Measurements from ENCODE around the gene RNF31. TPM values are rescaled to one million over a fixed set of nuclear protein-coding genes. Genes with fewer than 3 reads are reported as not detected.

The RNF31 gene
- total and polyA plus RNA-seq, 7 donors = 13.6 to 57.8 (median 31.9) TPM

DNA sequence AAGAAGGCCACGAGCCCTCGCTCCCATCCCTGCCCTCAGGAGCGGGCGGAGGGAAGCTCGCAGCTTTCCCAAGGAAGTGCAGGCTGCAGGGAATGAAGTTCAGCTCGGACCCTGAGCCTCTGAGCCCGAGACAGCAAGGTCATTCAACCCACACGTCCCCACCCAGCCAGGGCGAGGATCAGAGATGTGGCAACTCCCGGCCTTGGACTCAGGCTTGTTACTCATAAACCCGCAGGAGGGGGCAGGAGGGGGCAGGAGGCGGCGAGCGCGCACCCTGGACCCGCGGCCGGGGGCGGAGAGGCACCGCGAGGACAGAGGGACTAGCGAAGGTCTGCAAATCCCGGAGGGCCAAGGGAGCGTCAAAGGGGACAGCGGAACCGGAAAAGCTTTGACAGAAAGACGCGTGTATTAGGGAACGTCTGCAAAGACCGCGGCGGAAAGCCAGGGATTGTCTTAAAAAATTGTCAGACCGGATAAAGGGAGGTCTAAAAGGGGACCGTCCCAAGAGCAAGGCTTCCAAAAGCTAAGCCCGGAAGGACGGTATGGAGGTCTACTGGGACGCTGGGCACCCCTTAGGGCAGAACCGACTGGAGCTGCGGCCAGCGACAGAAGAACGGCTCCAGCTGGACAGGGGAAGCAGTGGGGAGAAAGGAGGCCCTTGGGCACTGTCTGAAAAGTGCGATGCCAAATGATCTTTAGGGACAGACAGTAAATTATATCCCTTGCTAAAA lies 33.3 kb upstream of the RNF31 start:
- Histone ChIP-seq H3K27ac (peak overlapping the region; percentile 95 to 99 (median 98)), H3K27me3 (no peaks in the 10 kb centered on the region), H3K4me3 (peak overlapping the region; percentile 66 to 85 (median 74)), H3K36me3 (peaks cover 8 to 22% (median 12%) of the 10 kb centered on the region in 4 donors), H3K4me1 (peaks cover 0 to 22% (median 18%) of the 10 kb centered on the region in 4 donors), H3K9me3 (no peaks in the 10 kb centered on the region)
- TF ChIP-seq, protein P1, sequence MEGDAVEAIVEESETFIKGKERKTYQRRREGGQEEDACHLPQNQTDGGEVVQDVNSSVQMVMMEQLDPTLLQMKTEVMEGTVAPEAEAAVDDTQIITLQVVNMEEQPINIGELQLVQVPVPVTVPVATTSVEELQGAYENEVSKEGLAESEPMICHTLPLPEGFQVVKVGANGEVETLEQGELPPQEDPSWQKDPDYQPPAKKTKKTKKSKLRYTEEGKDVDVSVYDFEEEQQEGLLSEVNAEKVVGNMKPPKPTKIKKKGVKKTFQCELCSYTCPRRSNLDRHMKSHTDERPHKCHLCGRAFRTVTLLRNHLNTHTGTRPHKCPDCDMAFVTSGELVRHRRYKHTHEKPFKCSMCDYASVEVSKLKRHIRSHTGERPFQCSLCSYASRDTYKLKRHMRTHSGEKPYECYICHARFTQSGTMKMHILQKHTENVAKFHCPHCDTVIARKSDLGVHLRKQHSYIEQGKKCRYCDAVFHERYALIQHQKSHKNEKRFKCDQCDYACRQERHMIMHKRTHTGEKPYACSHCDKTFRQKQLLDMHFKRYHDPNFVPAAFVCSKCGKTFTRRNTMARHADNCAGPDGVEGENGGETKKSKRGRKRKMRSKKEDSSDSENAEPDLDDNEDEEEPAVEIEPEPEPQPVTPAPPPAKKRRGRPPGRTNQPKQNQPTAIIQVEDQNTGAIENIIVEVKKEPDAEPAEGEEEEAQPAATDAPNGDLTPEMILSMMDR (IDR thresholded peaks at IDR 0.05) = no peak
- TF ChIP-seq POLR2A (IDR thresholded peaks at IDR 0.05) = peak; percentile 26 to 54
- peak; percentile 24 to 78 (median 56) for TF ChIP-seq POLR2AphosphoS5 (IDR thresholded peaks at IDR 0.05)
- peak; percentile 93 for DNase-seq
- intact Hi-C loops (cut with DNase I) = loop anchor here (1.0 to 10.0 kb wide), 3 partner anchors 23 to 559 kb away; partner anchors contain the start of genes IRF9, PSME1, THTPA and ZFHX2
- WGBS, 2 donors = 1% methylated on average over 42 of the region's 42 CpGs

DNA sequence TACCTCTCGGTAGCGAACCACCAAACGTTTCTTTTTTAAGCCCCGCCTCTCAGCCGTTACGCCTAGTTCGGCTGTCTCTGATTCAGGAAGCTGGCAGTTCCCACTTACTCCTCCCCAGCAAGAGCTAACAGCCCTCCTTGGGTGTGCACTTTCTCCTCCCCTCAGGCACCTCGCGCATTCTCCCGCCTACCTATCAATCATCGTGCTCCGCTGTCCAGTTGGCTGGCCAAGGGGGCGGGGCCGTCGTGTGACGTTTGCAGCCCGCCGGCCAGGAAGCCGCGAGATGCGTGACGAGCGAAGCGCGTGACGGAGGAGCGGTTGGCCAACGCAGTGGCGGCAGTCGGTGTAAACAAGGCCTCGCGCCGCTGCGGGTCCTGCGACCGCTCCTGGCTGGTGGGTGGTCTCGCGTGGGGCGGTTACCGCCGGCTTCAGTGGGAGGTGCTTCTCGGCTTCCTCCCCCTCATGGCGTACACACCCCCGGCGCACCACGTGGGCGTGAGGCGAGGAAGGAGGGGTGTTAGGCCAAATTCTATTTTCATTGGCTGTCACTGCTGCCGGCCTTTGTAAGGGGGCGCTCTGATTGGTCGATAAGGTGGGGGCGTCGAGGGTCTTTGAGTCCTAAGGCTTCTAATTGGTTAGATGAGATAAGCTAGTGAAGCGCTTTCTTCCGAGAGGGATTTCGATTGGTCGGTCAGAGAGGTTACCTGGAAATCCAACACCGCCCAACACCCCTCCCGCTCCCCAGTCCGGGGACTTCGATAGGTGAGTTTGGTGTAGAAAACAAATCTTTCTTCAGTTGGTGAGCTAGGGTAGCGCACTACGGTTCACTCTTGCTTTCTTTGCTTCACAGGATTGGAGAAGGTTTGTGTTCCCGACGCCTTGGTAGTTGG lies 32.5 kb upstream of the RNF31 start, which contains the start of the genes DCAF11 and NRL:
Gene DCAF11, plus strand, starts transcription at position 246 of the 890 bp plus-strand sequence. CDS start 818 bp downstream, outside the sequence.
Gene NRL, minus strand, starts transcription at position 418 of the 890 bp plus-strand sequence. CDS start 32,101 bp downstream, outside the sequence.
- TF ChIP-seq, protein P1 (IDR thresholded peaks at IDR 0.05) = no peak
- TF ChIP-seq POLR2A (IDR thresholded peaks at IDR 0.05) (no peak), POLR2AphosphoS5 (IDR thresholded peaks at IDR 0.05) (peak; percentile 59 to 88 (median 69)), EP300 (IDR thresholded peaks at IDR 0.05) (peak in 3 of 4 donors; percentile 81 to 90 (median 89))
- H3K27ac ChIP-seq = peak within 1 kb of the TSS; percentile 95 to 99 (median 98)
- peaks cover 8 to 30% (median 20%) of the 10 kb centered on the region in 4 donors for H3K36me3 ChIP-seq
- intact Hi-C loops (cut with DNase I) = loop anchor here (1.0 to 10.0 kb wide), 3 partner anchors 22 to 560 kb away; partner anchors contain the start of genes IRF9, PSME1, THTPA and ZFHX2
- no peaks in the 10 kb centered on the region for H3K9me3 ChIP-seq
- H3K4me3 ChIP-seq = peak within 1 kb of the TSS; percentile 66 to 85 (median 74)
- WGBS, 2 donors = 0 to 1% methylated on average over 65 of the region's 65 CpGs
- peaks cover 0 to 19% (median 18%) of the 10 kb centered on the region in 4 donors for H3K4me1 ChIP-seq
- DNase-seq = peak; percentile 100
- no peaks in the 10 kb centered on the region for H3K27me3 ChIP-seq

- 1 to 3% methylated on average over 14 of the region's 14 CpGs for WGBS, 2 donors
- intact Hi-C loops (cut with DNase I) = loop anchor here (2.0 to 10.0 kb wide), 2 partner anchors 21 to 561 kb away; partner anchors contain the start of genes PSME1, THTPA and ZFHX2
- Histone ChIP-seq H3K9me3 (no peaks in the 10 kb centered on the region), H3K36me3 (peaks cover 9 to 38% (median 26%) of the 10 kb centered on the region in 4 donors), H3K4me1 (peaks cover 0 to 19% (median 18%) of the 10 kb centered on the region in 4 donors), H3K27ac (peak overlapping the region; percentile 95 to 99 (median 98)), H3K27me3 (no peaks in the 10 kb centered on the region), H3K4me3 (peak overlapping the region; percentile 66 to 85 (median 74))
- TF ChIP-seq EP300 (IDR thresholded peaks at IDR 0.05) = no peak
- TF ChIP-seq, protein P1 (IDR thresholded peaks at IDR 0.05) = no peak
- no peak for TF ChIP-seq POLR2AphosphoS5 (IDR thresholded peaks at IDR 0.05)
- no peak for TF ChIP-seq POLR2A (IDR thresholded peaks at IDR 0.05)
- DNase-seq = no peak
These were observed 31.7 kb upstream of the RNF31 start for GRCh38 chr14:24115422-24116127.

All from sigmoid colon (tissue), 7 donors.